ENCODE measurements around the gene ICE1.
"Not testable (repeated sequence)": the region's sequence is repeated elsewhere in the genome, so short reads cannot be mapped to it uniquely, and the experiment has no call there.

ICE1 gene

DNA sequence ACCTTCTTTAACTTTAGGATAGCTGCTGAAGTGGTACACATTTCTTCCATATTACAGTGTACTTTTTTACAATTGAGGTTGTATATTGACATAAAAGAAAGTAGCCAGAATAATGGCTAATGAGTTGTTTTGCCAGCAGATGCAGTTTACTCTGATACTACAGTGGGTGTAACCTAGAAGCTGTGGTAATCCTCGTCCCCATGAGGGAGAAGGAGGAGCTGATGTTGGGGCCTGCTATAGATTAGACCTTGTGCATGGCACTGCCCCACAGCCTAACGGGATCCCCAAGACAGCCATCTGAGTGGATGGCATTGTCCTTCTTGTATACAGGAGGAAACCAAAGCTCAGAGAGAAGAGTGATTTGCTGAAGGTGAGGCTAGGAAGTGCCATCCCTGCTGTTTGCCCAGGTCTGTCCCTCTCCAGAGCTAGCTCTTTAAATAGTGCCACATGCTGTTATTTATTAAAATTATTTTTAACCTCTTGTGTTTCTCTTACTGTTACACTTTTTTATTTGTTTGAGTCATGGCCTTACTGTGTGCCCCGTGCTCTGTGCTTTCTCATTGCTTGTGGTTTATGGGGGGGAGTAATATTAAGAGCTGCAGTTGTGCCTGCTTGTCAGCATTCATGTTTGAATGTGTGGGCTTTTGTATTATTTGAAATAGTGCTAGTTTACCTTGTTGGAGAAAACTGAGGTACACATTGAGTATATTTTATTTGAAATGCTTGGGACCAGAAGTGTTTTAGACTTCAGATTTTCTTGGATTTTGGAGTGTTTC lies 65.3 kb downstream of the ICE1 start:
- Histone ChIP-seq H3K36me3 (ENCODE audit: insufficient read depth, low read length) (peaks cover 6% of the 10 kb centered on the region), H3K27ac (no peak overlapping the region), H3K4me3 (no peak overlapping the region), H3K9ac (ENCODE audit: insufficient read length) (no peak overlapping the region), H3K9me3 (ENCODE audit: low read depth, low read length) (no peaks in the 10 kb centered on the region)
- no peak for TF ChIP-seq POLR2AphosphoS5 (IDR thresholded peaks at IDR 0.05; ENCODE audit: borderline replicate concordance, low read depth, low read length)
- no peak for TF ChIP-seq FOXP2 (optimal IDR thresholded peaks at IDR 0.05; ENCODE audit: control extremely low read depth, extremely low read length, insufficient read depth)
- no peak for TF ChIP-seq EZH2 (IDR thresholded peaks at IDR 0.05)
- no peak for DNase-seq (ENCODE audit: low read depth, low spot score)

DNA sequence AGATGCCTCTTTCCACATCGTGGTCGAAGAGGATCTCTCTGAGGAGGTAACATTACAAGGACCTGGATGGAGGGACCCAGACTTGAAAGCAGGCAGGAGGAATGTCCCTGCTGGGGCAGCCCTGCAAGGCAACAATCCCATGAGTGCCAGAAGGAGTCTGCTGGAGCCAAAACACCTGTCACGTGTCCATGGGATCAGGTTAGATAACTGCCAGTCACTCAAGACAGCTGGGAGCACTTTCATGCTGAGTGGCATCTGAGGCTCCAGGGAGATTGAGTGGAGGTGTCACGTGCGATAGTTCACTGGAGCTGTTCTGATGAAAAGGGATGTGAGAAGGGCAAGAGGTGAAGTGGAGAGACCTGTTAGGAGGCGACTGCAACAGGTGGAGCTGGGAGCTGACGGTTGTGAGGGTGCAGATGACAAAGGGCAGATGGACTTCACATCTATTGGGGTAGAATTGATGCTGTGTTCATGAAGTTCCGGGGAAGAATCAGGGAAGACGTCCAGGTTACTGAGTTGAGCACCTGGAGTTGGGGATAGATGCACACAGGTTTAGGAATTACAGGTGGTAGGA lies 68.4 kb downstream of the ICE1 start:
- no peak overlapping the region for H3K4me3 ChIP-seq
- DNase-seq (ENCODE audit: low read depth, low spot score) = no peak
- H3K9me3 ChIP-seq (ENCODE audit: low read depth, low read length) = no peaks in the 10 kb centered on the region
- H3K27ac ChIP-seq = no peak overlapping the region
- no peak for TF ChIP-seq FOXP2 (optimal IDR thresholded peaks at IDR 0.05; ENCODE audit: control extremely low read depth, extremely low read length, insufficient read depth)
- no peak for TF ChIP-seq EZH2 (IDR thresholded peaks at IDR 0.05)
- no peak for TF ChIP-seq POLR2AphosphoS5 (IDR thresholded peaks at IDR 0.05; ENCODE audit: borderline replicate concordance, low read depth, low read length)
- H3K9ac ChIP-seq (ENCODE audit: insufficient read length) = no peak overlapping the region
- H3K36me3 ChIP-seq (ENCODE audit: insufficient read depth, low read length) = peaks cover 6% of the 10 kb centered on the region

DNA sequence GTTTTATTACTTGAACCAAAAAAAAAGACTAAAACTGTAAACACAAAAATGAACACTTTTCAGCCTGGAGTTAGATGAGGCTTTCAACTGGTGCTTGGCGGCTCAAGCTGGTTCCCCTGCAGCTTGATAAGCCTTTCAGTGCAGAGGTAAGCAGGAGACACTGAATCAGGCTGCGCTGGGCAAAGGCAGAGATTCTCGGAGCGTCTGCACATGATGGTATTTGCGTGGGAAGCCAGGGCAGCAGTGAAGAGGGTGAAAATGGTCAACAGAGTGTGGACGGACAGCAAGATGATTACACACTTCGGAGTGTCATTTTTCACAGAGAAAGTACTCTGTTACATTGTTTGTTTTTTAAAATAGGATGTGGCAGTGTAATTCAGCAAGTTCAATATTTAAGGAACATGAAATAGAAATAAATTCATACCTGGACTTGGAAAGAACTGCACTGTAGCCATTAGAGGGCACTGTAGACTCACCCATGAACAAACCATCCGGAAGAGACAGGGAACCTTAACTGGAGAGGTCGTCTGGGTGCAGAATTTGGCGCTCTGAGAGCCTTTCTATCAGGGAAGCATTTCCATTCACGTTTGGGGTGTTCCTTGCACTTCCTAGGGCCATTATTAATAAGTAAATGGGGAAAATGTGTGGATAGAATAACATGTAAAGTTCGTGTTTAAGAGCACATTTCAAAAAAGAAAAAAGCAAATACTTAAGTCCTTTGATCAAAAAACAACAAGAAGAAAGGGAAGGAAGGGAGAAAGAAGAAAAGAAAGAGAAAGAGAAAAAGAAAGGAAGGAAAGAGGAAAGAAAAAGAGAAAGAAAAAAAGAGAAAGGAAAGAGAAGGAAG lies 69.8 kb downstream of the ICE1 start:
- Histone ChIP-seq H3K27ac (no peak overlapping the region), H3K36me3 (ENCODE audit: insufficient read depth, low read length) (peaks cover 6% of the 10 kb centered on the region), H3K9me3 (ENCODE audit: low read depth, low read length) (no peaks in the 10 kb centered on the region), H3K4me3 (peak overlapping the region; percentile 62), H3K9ac (ENCODE audit: insufficient read length) (peak overlapping the region; percentile 15)
- TF ChIP-seq EZH2 (IDR thresholded peaks at IDR 0.05) = no peak
- no peak for TF ChIP-seq FOXP2 (optimal IDR thresholded peaks at IDR 0.05; ENCODE audit: control extremely low read depth, extremely low read length, insufficient read depth)
- no peak for TF ChIP-seq POLR2AphosphoS5 (IDR thresholded peaks at IDR 0.05; ENCODE audit: borderline replicate concordance, low read depth, low read length)
- DNase-seq (ENCODE audit: low read depth, low spot score) = peak; percentile 24

DNA sequence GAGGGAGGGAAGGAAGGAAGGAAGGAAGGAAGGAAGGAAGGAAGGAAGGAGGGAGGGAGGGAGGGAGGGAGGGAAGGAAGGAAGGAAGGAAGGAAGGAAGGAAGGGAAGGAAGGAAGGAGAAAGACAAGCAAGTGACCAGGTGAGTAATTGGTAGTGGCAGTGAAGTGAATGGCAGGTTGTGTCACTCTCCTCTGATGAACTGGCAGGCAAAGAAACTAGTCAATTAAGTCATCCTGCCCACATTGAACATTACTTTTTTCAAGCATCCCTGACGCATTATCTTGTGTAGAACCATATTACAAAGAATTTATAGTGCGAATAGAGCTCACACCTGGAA lies 70.4 kb downstream of the ICE1 start:
- H3K9me3 ChIP-seq (ENCODE audit: low read depth, low read length); H3K4me3 ChIP-seq; DNase-seq (ENCODE audit: low read depth, low spot score); H3K9ac ChIP-seq (ENCODE audit: insufficient read length); H3K36me3 ChIP-seq (ENCODE audit: insufficient read depth, low read length); H3K27ac ChIP-seq: not testable (repeated sequence)

DNA sequence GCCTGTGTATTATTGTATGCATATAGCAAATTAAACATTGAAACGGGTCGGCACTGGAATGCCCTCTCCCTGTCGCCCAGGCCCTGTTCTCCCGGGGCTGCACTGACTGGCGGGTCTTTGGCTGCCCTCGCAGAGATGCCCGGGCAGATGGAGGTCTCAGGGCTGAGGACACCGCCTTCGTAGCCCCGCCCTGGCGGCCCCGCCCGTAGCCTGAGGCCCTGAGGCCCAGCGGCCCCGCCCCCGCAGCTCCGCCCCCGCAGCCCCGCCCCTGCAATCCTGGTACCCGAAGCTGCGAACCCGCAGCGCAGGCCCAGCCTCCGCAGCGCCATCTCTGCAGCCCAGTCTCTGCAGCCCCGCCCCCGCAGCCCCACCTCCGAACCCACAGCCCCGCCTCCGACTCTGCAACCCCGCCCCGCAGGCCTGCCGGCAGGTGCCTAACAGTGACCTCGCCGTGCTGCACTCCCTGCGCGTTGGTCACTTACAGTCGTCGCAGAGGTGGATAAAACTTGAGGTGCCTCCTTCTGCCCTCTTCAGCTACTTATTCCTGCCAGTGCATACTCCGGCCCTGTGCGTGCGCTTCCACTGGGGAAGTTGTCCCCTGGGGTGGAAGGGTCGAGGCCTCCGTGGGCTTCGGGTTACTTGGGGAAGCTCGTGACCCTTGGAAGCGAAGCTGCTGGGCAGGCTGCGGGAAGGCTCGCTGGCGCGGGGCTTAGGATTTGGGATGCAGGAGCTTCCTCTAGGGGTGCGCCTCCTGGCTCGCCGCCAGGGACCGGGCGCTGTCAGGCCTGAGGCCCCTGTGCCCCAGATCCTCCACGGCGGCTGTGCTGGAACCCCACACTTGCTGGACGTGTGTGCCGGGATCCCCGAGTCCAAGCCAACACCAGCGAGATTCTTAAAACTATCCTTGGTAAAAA lies 72.3 kb downstream of the ICE1 start:
- Histone ChIP-seq H3K9me3 (ENCODE audit: low read depth, low read length) (no peaks in the 10 kb centered on the region), H3K36me3 (ENCODE audit: insufficient read depth, low read length) (no peaks in the 10 kb centered on the region), H3K9ac (ENCODE audit: insufficient read length) (no peak overlapping the region), H3K27ac (no peak overlapping the region), H3K4me3 (peak overlapping the region; percentile 41; the same call in 1 of the 2 replicates)
- DNase-seq (ENCODE audit: low read depth, low spot score) = no peak
- no peak for TF ChIP-seq EZH2 (IDR thresholded peaks at IDR 0.05)
- no peak for TF ChIP-seq FOXP2 (optimal IDR thresholded peaks at IDR 0.05; ENCODE audit: control extremely low read depth, extremely low read length, insufficient read depth)
- no peak for TF ChIP-seq POLR2AphosphoS5 (IDR thresholded peaks at IDR 0.05; ENCODE audit: borderline replicate concordance, low read depth, low read length)

DNA sequence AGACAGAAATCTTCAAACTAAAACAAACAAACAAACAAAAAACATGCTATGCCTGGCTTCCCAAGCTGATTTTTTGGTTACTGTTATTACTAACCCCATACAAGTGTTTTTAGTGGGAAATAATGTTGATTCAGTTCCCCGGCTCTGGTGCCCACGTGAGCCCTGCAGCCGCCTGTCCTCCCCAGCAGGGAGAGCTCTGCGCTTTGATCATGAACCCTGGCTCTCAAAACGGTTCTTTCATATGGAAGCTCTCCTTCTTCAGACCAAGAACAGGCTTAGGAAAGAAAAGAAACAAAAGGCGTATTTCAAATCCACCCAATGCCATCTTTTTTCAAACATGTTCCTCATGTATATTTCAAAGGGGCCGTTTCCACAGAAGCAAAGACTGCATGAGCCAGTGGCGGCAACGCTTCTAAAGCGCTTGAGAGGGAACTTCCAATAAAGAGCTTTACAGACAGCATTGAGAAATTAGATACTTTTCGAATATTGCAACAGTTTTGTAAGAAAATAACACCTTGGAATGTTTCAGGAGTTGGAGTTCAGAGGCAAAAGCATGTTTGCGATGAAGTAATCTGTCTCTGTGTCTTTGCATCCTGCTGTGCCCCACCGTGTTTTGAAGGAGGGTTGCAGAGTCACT lies 74.8 kb downstream of the ICE1 start:
- Histone ChIP-seq H3K27ac (no peak overlapping the region), H3K9ac (ENCODE audit: insufficient read length) (no peak overlapping the region), H3K36me3 (ENCODE audit: insufficient read depth, low read length) (no peaks in the 10 kb centered on the region), H3K4me3 (no peak overlapping the region), H3K9me3 (ENCODE audit: low read depth, low read length) (no peaks in the 10 kb centered on the region)
- no peak for TF ChIP-seq EZH2 (IDR thresholded peaks at IDR 0.05)
- no peak for TF ChIP-seq POLR2AphosphoS5 (IDR thresholded peaks at IDR 0.05; ENCODE audit: borderline replicate concordance, low read depth, low read length)
- no peak for TF ChIP-seq FOXP2 (optimal IDR thresholded peaks at IDR 0.05; ENCODE audit: control extremely low read depth, extremely low read length, insufficient read depth)
- DNase-seq (ENCODE audit: low read depth, low spot score) = no peak

DNA sequence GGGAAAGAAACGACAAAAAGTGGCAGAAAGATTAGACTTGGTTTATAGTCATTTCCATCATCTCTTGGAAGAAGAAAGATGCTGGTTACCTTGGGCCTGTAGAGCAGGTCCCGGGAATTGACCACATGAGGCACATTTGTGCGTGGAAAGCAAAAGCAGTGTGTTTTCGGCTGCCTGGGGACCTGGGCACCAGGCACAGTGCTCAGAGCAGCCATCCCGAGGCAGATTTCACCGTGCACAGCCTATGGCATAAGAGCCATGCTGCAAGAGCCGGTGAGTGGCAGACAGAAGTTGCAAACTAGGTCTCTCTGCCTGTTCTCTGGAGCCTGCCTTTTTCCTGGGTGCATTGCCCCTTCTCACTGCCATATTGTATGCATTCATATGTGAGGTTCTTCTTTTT lies 77.0 kb downstream of the ICE1 start:
- Histone ChIP-seq H3K4me3 (no peak overlapping the region), H3K9me3 (ENCODE audit: low read depth, low read length) (no peaks in the 10 kb centered on the region), H3K36me3 (ENCODE audit: insufficient read depth, low read length) (no peaks in the 10 kb centered on the region), H3K9ac (ENCODE audit: insufficient read length) (no peak overlapping the region), H3K27ac (no peak overlapping the region)
- DNase-seq (ENCODE audit: low read depth, low spot score) = no peak
- TF ChIP-seq POLR2AphosphoS5 (IDR thresholded peaks at IDR 0.05; ENCODE audit: borderline replicate concordance, low read depth, low read length) (no peak), EZH2 (IDR thresholded peaks at IDR 0.05) (no peak), FOXP2 (optimal IDR thresholded peaks at IDR 0.05; ENCODE audit: control extremely low read depth, extremely low read length, insufficient read depth) (no peak)

Data from SK-N-MC (cell line).